Stomach (tissue), 4 donors: Measurements from ENCODE around the gene ERAL1.

Experiments
- EP300 ChIP-seq: sonication (generic); formaldehyde crosslinking; IDR thresholded peaks from one replicate; pipeline ENCODE4 v1.6.1; 2017; ENCODE audit warnings: antibody characterized with exemption
- POLR2A ChIP-seq, 4 donors: fragments of 450-650 bp; IDR thresholded peaks; one replicate each; pipeline ENCODE4 v1.6.1; 2016; ENCODE audit warnings: antibody characterized with exemption in 4 of 4, control low read depth in 2 of 4, mild to moderate bottlenecking in 1 of 4, moderate library complexity in 1 of 4
- POLR2AphosphoS5 ChIP-seq, 3 donors: sonication (generic); formaldehyde crosslinking; IDR thresholded peaks; one replicate each; pipeline ENCODE4 v1.6.1; 2016; ENCODE audit warnings: antibody characterized with exemption in 3 of 3
- TF ChIP-seq, protein P1 (sequence below), 7 experiments: fragments of 450-650 bp in 4 of 7; fragments of 200-600 bp in 3 of 7; sonication (generic) in 3 of 7; IDR thresholded peaks; one replicate each; pipeline ENCODE4 v1.5.1; 2016 to 2019; ENCODE audit warnings: antibody characterized with exemption in 7 of 7, control low read depth in 2 of 7, mild to moderate bottlenecking in 1 of 7

DNA sequence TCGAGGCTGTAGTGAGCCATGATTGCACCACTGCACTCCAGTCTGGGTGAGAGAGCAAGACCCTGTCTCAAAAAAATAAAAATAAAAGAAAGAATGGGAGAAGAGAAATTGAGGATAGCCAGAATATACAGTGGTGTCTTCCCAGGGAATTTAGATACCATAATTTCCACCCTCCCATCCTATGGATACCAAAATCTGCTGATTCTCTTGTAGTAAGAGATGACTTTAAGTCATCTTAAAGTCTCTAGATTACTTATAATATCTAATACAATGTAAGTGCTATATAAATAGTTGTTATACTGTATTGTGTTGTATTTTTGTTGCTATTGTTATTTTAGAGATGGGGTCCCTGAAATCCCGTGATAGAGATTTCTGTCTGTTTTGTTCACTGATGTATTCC is 1.5 kb upstream of the ERAL1 start:
- TF ChIP-seq, protein P1, sequence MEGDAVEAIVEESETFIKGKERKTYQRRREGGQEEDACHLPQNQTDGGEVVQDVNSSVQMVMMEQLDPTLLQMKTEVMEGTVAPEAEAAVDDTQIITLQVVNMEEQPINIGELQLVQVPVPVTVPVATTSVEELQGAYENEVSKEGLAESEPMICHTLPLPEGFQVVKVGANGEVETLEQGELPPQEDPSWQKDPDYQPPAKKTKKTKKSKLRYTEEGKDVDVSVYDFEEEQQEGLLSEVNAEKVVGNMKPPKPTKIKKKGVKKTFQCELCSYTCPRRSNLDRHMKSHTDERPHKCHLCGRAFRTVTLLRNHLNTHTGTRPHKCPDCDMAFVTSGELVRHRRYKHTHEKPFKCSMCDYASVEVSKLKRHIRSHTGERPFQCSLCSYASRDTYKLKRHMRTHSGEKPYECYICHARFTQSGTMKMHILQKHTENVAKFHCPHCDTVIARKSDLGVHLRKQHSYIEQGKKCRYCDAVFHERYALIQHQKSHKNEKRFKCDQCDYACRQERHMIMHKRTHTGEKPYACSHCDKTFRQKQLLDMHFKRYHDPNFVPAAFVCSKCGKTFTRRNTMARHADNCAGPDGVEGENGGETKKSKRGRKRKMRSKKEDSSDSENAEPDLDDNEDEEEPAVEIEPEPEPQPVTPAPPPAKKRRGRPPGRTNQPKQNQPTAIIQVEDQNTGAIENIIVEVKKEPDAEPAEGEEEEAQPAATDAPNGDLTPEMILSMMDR (IDR thresholded peaks at IDR 0.05), result no peak
- TF ChIP-seq POLR2A (IDR thresholded peaks at IDR 0.05) (no peak), POLR2AphosphoS5 (IDR thresholded peaks at IDR 0.05) (no peak), EP300 (no peak)
